ENCODE measurements around the gene MTHFSD. TPM values are rescaled to one million over a fixed set of nuclear protein-coding genes. Genes with fewer than 3 reads are reported as not detected.
A peak's percentile ranks its signal among the peaks of the same experiment; 100 is the strongest.

Gene MTHFSD
- total RNA-seq, 1 experiment from 2014 or later = 15.7 TPM

- ChIA-PET CTCF (interaction anchor here (0.7 to 2.0 kb wide), 3 partner anchors 48 to 492 kb away, joined by 3 to 12 read pairs (median 6); no protein-coding TSS in a partner anchor), POLR2A (no interaction called here)
- TF ChIP-seq OVOL2 (CRISPR knock-in tag; IDR thresholded peaks at IDR 0.05; ENCODE audit: borderline replicate concordance) (no peak), SMAD3 (CRISPR knock-in tag; IDR thresholded peaks at IDR 0.05; ENCODE audit: borderline replicate concordance) (no peak), TEAD1 (CRISPR knock-in tag; IDR thresholded peaks at IDR 0.05) (no peak), STAT6 (CRISPR knock-in tag; conservative IDR thresholded peaks at IDR 0.05; ENCODE audit: low read depth) (no peak), TEAD4 (CRISPR knock-in tag; IDR thresholded peaks at IDR 0.05) (no peak), ZNF263 (CRISPR knock-in tag; IDR thresholded peaks at IDR 0.05; ENCODE audit: low read depth) (no peak), JUN (CRISPR knock-in tag; IDR thresholded peaks at IDR 0.05) (no peak), ATF6 (CRISPR knock-in tag; IDR thresholded peaks at IDR 0.05) (no peak), RORB (CRISPR knock-in tag; IDR thresholded peaks at IDR 0.05) (no peak)
- no peak for ATAC-seq
- Mint-ChIP-seq H3K9me3 (no peaks in the 10 kb centered on the region), H3K36me3 (no peaks in the 10 kb centered on the region), H3K27ac (no peak overlapping the region), H3K4me1 (peaks cover 57% of the 10 kb centered on the region), H3K4me3 (peak overlapping the region; percentile 28), H3K27me3 (ENCODE audit: low read depth) (peaks cover 94% of the 10 kb centered on the region)
- no peak for DNase-seq (ENCODE audit: low spot score)
Measured at GRCh38 chr16:86570558-86571529, 15.8 kb upstream of the MTHFSD start.

- ATAC-seq = no peak
- POLR2A ChIA-PET = no interaction called here
- TF ChIP-seq RORB (CRISPR knock-in tag; IDR thresholded peaks at IDR 0.05) (no peak), ATF1 (CRISPR knock-in tag; IDR thresholded peaks at IDR 0.05) (no peak), KAT7 (CRISPR knock-in tag; IDR thresholded peaks at IDR 0.05; ENCODE audit: borderline replicate concordance) (no peak), PRDM15 (CRISPR knock-in tag; IDR thresholded peaks at IDR 0.05) (no peak), CBFB (CRISPR knock-in tag; IDR thresholded peaks at IDR 0.05; ENCODE audit: low read depth) (no peak), TCF7 (CRISPR knock-in tag; IDR thresholded peaks at IDR 0.05; ENCODE audit: low read depth) (no peak), ESRRA (CRISPR knock-in tag; IDR thresholded peaks at IDR 0.05; ENCODE audit: borderline replicate concordance) (no peak), ATF6 (CRISPR knock-in tag; IDR thresholded peaks at IDR 0.05) (no peak), E2F4 (CRISPR knock-in tag; IDR thresholded peaks at IDR 0.05; ENCODE audit: borderline replicate concordance, low read depth) (no peak)
Measured at GRCh38 chr16:86569701-86570447, 14.8 kb upstream of the MTHFSD start.

More at GRCh38 chr16:86569701-86570447, 14.8 kb upstream of the MTHFSD start:
- H3K27me3 Mint-ChIP-seq (ENCODE audit: low read depth) = peaks cover 94% of the 10 kb centered on the region
- no peaks in the 10 kb centered on the region for H3K9me3 Mint-ChIP-seq
- no peaks in the 10 kb centered on the region for H3K36me3 Mint-ChIP-seq
- DNase-seq (ENCODE audit: low spot score) = no peak
- no peak overlapping the region for H3K4me3 Mint-ChIP-seq
- H3K4me1 Mint-ChIP-seq = peaks cover 57% of the 10 kb centered on the region
- CTCF ChIA-PET = interaction anchor here (0.6 to 2.0 kb wide), 3 partner anchors 191 to 493 kb away, joined by 3 to 12 read pairs (median 6); no protein-coding TSS in a partner anchor
- H3K27ac Mint-ChIP-seq = no peak overlapping the region

All from WTC11 (cell line).